ENCODE results near the gene SNRK. TPM values are rescaled to one million over a fixed set of nuclear protein-coding genes. Genes with fewer than 3 reads are reported as not detected.

SNRK gene
- total and polyA plus RNA-seq, 2 donors (not counting 3 experiments of a cell fraction or from before 2014, with no cell fraction given), result 43.3 to 99.9 TPM

DNA sequence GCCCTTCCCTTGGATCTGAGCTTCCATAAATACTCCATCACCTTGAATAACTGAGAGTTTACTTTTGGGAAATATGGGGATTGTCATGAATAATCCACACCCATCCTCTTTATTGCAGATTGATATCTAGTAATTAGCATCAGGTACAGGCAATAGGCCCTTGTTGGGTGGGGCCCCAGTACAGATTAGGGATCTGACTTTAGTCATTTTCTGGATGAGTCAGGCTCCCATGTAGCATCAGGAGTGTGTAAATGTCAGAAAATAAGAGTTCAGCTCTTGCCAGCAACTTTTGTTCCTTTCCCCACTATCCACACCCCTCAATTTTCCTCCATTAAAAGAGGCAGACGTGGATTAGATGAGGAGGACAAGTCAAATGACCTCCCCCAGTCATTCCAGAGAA, 17.7 kb upstream of the SNRK start:
- Histone ChIP-seq H3K27me3 (ENCODE audit: control insufficient read depth in 2 of 2, insufficient read depth in 2 of 2, low read length in 2 of 2) (no peaks in the 10 kb centered on the region), H3K79me2 (ENCODE audit: control insufficient read depth, insufficient read depth, low read length) (no peaks in the 10 kb centered on the region), H3K4me2 (ENCODE audit: insufficient read depth, low read length) (no peak overlapping the region), H3K36me3 (ENCODE audit: control insufficient read depth in 2 of 2, extremely low read depth in 1 of 2, insufficient read depth in 2 of 2, low read length in 2 of 2) (no peaks in the 10 kb centered on the region), H3K9me3 (replicated peaks; ENCODE audit: control insufficient read depth, insufficient read depth, low read length) (no peaks in the 10 kb centered on the region), H3K4me1 (ENCODE audit: control insufficient read depth, extremely low read depth, insufficient read depth, low read length) (no peaks in the 10 kb centered on the region), H3K9me1 (replicated peaks; ENCODE audit: control insufficient read depth, extremely low read depth, insufficient read depth, low read length) (no peaks in the 10 kb centered on the region), H3K4me3 (replicated peaks in 1 of 3; ENCODE audit: insufficient read depth in 1 of 3, low read depth in 1 of 3, low read length in 3 of 3) (no peak overlapping the region), H4K20me1 (replicated peaks; ENCODE audit: control insufficient read depth, extremely low read depth, insufficient read depth, low read length) (no peaks in the 10 kb centered on the region), H2AFZ (ENCODE audit: low read depth, low read length) (no peak overlapping the region), H3K27ac (ENCODE audit: insufficient read depth, low read depth, low read length) (no peak overlapping the region), H3K9ac (replicated peaks; ENCODE audit: extremely low read depth, insufficient read depth, low read length) (no peak overlapping the region)
- dilution Hi-C loops (cut with MboI; ENCODE audit: extremely low pct_ligation_motif_present, low sequenced_read_pairs) (no loop called here), intact Hi-C loops (cut with micrococcal nuclease) (no loop called here)
- TF ChIP-seq GATA2 (IDR thresholded peaks at IDR 0.05; ENCODE audit: insufficient read depth, insufficient read length, low read depth, low read length) (no peak), JUN (IDR thresholded peaks at IDR 0.05; ENCODE audit: borderline replicate concordance, insufficient read depth, insufficient read length, low read depth) (no peak), MYC (IDR thresholded peaks at IDR 0.05; ENCODE audit: low read depth, low read length) (no peak), POLR2A (IDR thresholded peaks at IDR 0.05; ENCODE audit: low read depth, low read length) (no peak), FOS (IDR thresholded peaks at IDR 0.05; ENCODE audit: borderline replicate concordance, insufficient read depth, low read length) (no peak), POLR2AphosphoS5 (IDR thresholded peaks at IDR 0.05; ENCODE audit: insufficient read depth, low read depth, low read length) (no peak), EZH2 (IDR thresholded peaks at IDR 0.05; ENCODE audit: borderline replicate concordance, low read depth, low read length, severe bottlenecking) (no peak)
- TF ChIP-seq, protein P1, sequence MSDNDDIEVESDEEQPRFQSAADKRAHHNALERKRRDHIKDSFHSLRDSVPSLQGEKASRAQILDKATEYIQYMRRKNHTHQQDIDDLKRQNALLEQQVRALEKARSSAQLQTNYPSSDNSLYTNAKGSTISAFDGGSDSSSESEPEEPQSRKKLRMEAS (IDR thresholded peaks at IDR 0.05; ENCODE audit: insufficient read depth, insufficient read length), result no peak
- TF ChIP-seq, protein P2, sequence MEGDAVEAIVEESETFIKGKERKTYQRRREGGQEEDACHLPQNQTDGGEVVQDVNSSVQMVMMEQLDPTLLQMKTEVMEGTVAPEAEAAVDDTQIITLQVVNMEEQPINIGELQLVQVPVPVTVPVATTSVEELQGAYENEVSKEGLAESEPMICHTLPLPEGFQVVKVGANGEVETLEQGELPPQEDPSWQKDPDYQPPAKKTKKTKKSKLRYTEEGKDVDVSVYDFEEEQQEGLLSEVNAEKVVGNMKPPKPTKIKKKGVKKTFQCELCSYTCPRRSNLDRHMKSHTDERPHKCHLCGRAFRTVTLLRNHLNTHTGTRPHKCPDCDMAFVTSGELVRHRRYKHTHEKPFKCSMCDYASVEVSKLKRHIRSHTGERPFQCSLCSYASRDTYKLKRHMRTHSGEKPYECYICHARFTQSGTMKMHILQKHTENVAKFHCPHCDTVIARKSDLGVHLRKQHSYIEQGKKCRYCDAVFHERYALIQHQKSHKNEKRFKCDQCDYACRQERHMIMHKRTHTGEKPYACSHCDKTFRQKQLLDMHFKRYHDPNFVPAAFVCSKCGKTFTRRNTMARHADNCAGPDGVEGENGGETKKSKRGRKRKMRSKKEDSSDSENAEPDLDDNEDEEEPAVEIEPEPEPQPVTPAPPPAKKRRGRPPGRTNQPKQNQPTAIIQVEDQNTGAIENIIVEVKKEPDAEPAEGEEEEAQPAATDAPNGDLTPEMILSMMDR (IDR thresholded peaks at IDR 0.05; ENCODE audit: extremely low read depth in 1 of 2, insufficient read depth in 1 of 2, low read depth in 1 of 2, low read length in 2 of 2), result no peak
- no TSS peak for BruUV-seq (replicated peaks)
- ChIA-PET POLR2A (no interaction called here), CTCF (interaction anchor here (0.8 to 1.7 kb wide), 3 partner anchors 17 to 136 kb away, joined by 3 to 5 read pairs (median 4); no protein-coding TSS in a partner anchor)
- DNase-seq (ENCODE audit: low read depth, low spot score) (no peak), FAIRE-seq (no peak)

Data from endothelial cell of umbilical vein (primary cell).